HG03558 (cell line): ENCODE results near the gene PPP1R1B.

Experiments used
- ATAC-seq: cut with Tn5 transposase; IDR thresholded peaks from one replicate; pipeline ENCODE4 v1.9.1; 2021; ENCODE audit warnings: moderate number of reproducible peaks; ENCODE audit not compliant: unreplicated experiment; ENCODE audit errors: extremely low read depth

PPP1R1B gene

DNA sequence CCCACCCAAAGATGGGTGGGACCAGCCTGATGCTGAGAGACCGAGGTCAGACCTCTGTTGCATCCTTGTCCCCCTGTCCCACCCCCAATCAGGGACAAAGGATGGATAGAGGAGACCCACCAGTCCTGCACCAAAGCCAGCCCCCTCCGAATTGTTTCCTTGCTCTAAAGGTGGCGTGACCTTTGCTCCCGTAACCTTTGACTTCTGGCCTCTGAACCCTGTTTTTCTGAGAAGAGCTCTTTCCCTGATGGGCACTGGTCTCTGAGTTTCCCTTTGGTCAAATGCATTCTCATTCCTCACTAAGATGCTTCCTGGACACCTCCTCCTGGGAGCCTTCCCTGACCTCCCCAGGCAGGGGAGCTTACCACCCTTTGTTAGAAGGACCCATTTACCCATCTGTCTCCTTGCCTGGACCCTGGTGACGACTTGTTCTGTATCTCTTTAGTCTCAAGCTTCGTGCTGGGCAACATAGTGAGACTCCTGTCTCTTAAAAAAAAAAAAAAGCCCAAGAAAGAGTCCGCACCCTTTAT is 13.8 kb upstream of the PPP1R1B start:
- ATAC-seq, result no peak

GRCh38 chr17:39614545-39615157 is 12.1 kb upstream of the PPP1R1B start:
- ATAC-seq, result no peak

DNA sequence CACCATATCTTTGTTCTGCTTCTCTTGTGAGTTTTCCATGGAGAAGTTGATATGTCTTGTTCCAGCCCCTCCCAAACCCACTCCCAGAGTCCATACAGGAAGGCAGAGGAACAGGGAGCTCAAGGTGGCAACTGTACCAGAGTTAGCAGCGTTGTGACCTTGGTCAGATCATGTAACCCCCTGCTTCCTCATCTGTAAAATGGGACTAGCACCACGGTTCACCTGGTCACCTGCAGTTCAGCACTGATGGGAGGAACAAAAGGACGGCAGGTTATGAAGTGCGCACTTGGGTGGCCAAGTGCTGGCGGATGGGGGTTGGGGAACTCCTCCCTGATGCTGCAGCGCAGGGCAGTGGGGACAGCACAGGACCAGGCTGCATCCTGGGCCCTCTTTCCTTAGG is 11.3 kb upstream of the PPP1R1B start:
- ATAC-seq, result no peak

DNA sequence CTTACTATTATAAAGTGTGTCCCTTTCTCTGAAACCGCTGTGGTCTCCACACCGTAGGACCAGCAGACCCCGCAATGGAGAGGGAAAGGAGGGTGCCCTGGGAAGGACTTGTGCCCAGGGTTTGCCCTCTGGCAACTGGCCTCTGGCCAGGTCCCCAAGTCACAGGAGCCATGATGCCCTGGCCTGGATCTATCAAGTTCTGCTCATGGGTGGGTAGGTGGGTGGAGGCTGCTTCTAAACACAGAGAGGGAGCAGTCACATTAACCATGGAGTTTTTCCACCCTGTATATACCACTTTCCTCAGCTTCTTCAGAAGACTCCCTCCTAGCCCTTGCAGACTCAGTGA is 9.7 kb upstream of the PPP1R1B start:
- ATAC-seq, result no peak

DNA sequence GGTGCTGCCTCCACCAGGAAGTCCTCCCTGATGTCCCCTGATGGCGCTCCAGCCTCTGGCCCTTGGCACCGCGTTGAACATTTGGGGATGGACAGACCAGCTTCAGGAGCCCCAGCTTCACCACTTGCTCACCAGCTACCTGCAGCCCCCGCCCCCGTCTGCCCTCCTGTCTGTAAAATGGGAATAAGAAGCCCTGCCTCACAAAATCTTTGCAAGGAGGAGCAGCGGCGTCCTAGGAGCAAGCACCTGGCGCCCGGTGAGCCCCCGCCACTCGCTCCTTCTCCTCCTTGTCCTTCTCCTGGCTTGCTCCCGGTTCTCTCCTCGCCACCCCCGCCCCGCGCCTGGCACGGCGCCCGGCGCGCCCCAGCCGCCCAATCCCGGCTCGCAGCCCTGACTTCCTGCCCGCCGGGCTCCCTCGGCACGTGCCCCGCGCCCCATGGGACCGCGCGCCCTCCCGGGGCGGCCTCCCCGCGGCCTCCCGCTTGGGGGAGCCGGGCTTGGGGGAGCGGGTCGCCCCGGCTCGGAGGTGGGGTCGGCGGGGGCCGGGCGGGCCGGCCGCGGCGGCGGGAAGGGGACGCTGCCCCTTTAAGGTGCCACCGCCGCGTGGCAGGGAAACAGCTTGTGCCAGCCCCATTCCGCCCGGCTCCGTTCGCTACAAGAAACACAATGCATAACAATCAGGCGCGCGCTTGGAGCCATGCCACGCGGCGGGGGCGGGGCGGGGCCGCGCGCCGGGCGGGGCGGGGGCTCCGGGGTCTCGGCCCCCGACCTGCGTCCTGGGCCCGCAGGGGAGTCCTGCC is 9.1 kb upstream of the PPP1R1B start:
- no peak for ATAC-seq

DNA sequence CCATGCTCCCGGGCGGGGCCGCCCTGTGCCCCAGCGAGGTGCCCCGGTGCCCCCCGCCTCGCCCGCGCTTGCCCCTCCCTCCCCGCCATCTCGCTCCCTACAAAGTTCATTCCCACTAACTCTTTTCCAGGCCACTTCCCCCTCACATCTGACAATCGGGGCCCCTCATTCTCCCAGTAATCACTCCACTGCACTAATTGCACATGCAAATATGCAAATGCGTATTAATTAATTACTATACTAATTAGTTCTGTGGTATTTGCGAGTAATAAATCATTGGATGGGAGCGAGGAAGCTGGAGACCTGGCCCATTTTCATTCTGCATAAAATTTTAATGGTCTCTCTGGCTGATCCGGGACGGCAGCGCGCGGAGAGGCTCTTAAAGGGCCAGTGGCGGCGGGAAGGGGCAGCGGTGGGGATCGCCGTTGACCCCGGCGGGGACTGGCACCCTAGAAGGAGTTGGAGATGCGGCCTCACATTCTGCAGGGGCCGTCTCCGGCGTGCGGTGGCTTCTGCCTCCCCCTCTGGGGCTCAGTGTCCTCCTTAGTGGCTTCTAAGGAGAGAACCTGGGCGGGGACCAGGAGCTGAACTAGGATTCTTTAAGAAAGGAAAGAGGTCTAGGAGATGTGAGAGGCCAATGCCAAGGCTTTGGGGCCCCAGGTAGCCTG is 8.4 kb upstream of the PPP1R1B start:
- ATAC-seq, result no peak

DNA sequence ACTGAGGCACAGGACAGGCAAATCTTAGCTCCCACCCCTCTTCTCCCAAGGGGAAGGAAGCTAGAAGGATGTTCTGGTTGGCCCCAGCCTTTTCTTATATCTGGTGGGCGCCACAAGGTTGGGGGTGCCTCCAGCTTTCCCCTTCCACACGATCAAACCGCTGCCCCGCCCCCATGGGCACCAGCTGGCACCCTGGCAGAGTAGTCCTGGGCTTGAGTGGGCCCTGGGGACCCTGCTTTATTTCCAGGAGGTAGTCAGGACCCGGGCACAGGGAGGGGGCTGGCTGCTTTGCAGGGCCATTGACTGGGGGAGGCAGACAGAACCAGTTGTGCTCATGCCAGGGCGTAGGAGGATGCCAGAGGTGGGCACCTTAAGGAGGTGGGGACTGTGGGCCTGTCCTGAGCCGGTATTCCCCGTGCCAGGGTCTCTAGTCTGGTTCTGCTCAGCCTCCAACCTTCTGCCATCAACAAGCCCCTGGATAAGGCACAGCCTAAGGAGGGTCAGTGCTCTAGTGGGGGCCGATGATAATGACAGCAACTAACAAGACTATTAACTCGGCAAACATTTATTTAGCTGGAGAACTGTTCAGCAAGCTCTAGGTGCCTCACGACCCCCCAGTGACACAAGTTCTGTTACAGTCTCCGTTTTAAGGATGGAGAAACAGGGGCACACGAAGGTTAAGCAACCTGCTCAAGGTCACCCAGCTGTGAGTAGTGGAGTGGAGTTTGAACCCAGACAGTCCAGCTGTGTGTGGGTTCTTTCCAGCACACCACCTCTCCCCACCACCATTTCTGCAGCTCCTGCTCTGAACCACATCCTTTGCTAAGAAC is 7.6 kb upstream of the PPP1R1B start:
- ATAC-seq, result no peak

GRCh38 chr17:39619786-39620101 is 7.0 kb upstream of the PPP1R1B start:
- no peak for ATAC-seq

GRCh38 chr17:39621523-39622379 is 5.0 kb upstream of the PPP1R1B start:
- no peak for ATAC-seq

- no peak for ATAC-seq
Measured at GRCh38 chr17:39622380-39623006, 4.3 kb upstream of the PPP1R1B start.

DNA sequence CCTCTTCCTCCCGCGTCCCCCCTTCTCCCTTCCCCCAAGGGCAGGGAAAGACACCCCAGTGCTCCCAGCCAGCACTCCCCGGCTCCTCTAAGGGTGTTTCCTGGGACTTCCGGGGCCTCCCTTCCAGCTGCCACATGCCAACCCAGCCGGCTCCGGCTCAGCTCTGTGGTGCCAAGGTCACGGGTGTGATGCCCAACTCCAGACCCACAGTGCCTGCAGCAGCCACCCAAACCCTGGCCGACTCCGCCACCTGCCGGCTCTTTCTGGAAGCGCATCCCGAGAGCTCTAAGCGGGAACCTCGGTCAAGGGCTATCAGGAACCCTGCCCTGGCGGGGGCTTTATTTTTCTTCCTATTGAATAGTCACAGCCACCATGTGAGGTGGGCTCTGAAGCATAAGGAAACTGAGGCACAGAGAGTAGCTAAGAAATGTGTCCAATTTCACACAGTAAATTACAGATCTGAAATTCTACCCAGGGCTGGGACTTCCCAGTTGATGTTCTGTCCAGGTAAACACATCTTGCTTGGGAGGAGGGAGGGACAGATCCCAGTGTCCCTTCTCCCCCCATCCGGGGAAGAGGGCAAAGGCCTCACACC is 3.3 kb upstream of the PPP1R1B start:
- no peak for ATAC-seq

DNA sequence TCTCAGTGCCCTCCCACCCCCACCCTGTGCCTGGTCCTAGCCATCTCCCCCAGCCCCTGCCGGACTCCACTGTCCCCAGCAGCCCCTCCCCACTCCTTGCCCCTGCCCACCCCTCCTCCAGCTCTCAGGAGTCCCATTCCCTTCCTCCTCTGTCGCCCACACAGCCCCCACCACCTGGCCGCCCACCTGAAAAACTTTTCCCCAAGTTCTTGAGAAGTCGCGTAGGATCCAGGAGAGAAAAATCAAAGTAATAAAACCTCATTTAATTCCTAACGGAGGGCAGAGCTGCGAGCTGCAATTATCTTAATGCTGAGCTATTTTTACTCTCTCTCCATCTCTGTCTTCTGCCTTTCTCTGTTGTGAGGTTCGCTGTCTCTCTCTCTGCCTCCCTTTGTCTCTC is 2.4 kb upstream of the PPP1R1B start:
- no peak for ATAC-seq

DNA sequence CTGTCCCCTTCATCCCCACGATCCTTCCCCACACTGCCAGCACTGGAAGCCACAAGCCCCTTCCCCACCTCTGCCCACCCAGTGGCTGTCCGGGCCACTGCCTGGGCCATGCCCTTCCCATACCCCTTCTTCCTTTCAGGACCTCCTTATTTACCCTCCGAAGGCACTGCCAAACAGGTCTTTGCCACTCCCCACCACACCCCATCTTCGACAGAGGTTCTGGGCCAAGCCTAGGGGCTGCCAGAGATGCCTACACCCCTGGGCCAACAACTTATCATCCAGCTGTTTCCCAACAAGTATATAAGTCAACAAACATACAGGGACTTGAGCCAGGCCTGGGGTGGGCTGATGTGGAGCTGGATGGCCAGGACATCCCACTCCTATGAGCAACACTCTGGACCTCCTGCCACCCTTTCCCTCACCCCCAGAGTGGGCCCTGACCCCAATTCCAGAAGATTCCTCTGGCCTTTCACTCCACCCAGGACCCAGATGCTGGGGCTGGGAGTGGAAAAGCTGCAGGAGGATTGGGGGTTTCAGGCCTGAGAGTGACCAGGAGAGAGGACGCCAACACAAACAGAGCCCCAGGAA is 1.5 kb upstream of the PPP1R1B start:
- no peak for ATAC-seq

DNA sequence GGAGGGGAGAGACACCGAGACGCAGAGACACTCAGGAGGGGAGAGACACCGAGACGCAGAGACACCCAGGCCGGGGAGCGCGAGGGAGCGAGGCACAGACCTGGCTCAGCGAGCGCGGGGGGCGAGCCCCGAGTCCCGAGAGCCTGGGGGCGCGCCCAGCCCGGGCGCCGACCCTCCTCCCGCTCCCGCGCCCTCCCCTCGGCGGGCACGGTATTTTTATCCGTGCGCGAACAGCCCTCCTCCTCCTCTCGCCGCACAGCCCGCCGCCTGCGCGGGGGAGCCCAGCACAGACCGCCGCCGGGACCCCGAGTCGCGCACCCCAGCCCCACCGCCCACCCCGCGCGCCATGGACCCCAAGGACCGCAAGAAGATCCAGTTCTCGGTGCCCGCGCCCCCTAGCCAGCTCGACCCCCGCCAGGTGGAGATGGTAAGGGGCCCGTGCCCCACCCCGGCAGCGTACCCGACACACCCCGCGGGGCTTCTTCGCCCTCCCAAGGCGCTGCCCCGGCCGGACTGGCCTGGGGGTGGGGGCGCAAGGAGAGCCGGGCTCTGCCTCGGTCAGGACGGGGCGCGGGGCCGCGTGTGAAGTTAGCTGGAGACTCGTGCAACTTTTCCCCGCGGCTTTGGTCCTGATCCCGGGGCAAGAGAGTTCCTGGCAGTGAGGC is 427 bp downstream of the PPP1R1B start:
- ATAC-seq, result no peak

- no peak for ATAC-seq
Measured at GRCh38 chr17:39627712-39628516, 1.2 kb downstream of the PPP1R1B start.

GRCh38 chr17:39628655-39629493 is 2.1 kb downstream of the PPP1R1B start:
- no peak for ATAC-seq
